Panc1 (cell line): ENCODE data around the gene TEX14. TPM values are rescaled to one million over a fixed set of nuclear protein-coding genes. Genes with fewer than 3 reads are reported as not detected.

Source experiments
- ATAC-seq: fragments of 200-7000 bp; cut with Tn5 transposase; 2 replicates; pipeline ENCODE4 v1.9.1; 2020; ENCODE audit warnings: mild to moderate bottlenecking, moderate library complexity
- BruUV-seq: library from RNA; stranded (reverse); fragments of 400-500 nt; replicated peaks from 2 replicates; lab custom pipeline; 2021; lab: Mats Ljungman, UMichigan
- CTCF ChIA-PET: fragments of 300-600 bp; sonication (Branson Sonifier 250); formaldehyde crosslinking; loops from one replicate; lab custom pipeline; 2022; ENCODE audit warnings: antibody characterized with exemption; lab: Charles Lee
- POLR2A ChIA-PET: fragments of 300-600 bp; sonication (Branson Sonifier 250); formaldehyde crosslinking; loops from one replicate; lab custom pipeline; 2022; ENCODE audit warnings: antibody characterized with exemption; lab: Charles Lee
- DNase-seq: peaks from one replicate; pipeline ENCODE4 v3.0.0-alpha.2; 2010; ENCODE audit warnings: low read depth, low spot score
- H3K27ac ChIP-seq: 2 replicates; pipeline ENCODE4 v1.5.1; 2011; ENCODE audit warnings: mild to moderate bottlenecking, low read length, inconsistent platforms
- H3K27me3 ChIP-seq: fragments of 200-500 bp; sonication (Bioruptor generic); 2 replicates; pipeline ENCODE4 v1.6.0; 2014; ENCODE audit warnings: low read length, inconsistent platforms; ENCODE audit not compliant: control insufficient read depth, insufficient read depth
- H3K36me3 ChIP-seq: fragments of 200-500 bp; sonication (Bioruptor generic); 2 replicates; pipeline ENCODE4 v1.5.1; 2014; ENCODE audit warnings: inconsistent platforms, mild to moderate bottlenecking, low read length, moderate library complexity; ENCODE audit not compliant: control insufficient read depth, insufficient read depth
- H3K4me1 ChIP-seq: 2 replicates; pipeline ENCODE4 v1.5.1; 2011; ENCODE audit warnings: inconsistent platforms, mild to moderate bottlenecking, low read length, moderate library complexity; ENCODE audit not compliant: control insufficient read depth, insufficient read depth
- H3K4me3 ChIP-seq, 2 experiments: 2 replicates each; pipeline ENCODE4 v1.5.1; 2011 to 2012; ENCODE audit warnings: low read depth in 2 of 2, low read length in 2 of 2, mild to moderate bottlenecking in 2 of 2, inconsistent platforms in 1 of 2, moderate library complexity in 1 of 2
- H3K9me3 ChIP-seq: fragments of 200-500 bp; sonication (Bioruptor generic); 2 replicates; pipeline ENCODE4 v1.5.1; 2014; ENCODE audit warnings: low read depth, mild to moderate bottlenecking, inconsistent platforms, low read length, moderate library complexity; ENCODE audit not compliant: control insufficient read depth, insufficient read depth
- CTCF ChIP-seq: fragments of 450-650 bp; IDR thresholded peaks from 2 replicates; pipeline ENCODE4 v1.5.1; 2017; ENCODE audit warnings: mild to moderate bottlenecking
- POLR2AphosphoS5 ChIP-seq: IDR thresholded peaks from 2 replicates; pipeline ENCODE4 v1.6.1; 2012; ENCODE audit warnings: mild to moderate bottlenecking, low read depth, low read length, moderate library complexity
- REST ChIP-seq, 2 experiments: IDR thresholded peaks; 2 replicates each; pipeline ENCODE4 v1.6.1; 2011 to 2012; ENCODE audit warnings: low read depth in 2 of 2, control low read depth in 1 of 2, low read length in 1 of 2, mild to moderate bottlenecking in 1 of 2, moderate library complexity in 1 of 2; ENCODE audit not compliant: insufficient read depth in 1 of 2
- SIN3A ChIP-seq: IDR thresholded peaks from 2 replicates; pipeline ENCODE4 v1.6.1; 2012; ENCODE audit warnings: low read depth, mild to moderate bottlenecking, low read length, moderate library complexity, borderline replicate concordance; ENCODE audit not compliant: insufficient read depth
- TCF7L2 ChIP-seq: IDR thresholded peaks from 2 replicates; pipeline ENCODE4 v1.6.1; 2011; ENCODE audit warnings: mild to moderate bottlenecking, low read depth, low read length, inconsistent platforms
- in situ Hi-C: cut with HindIII; loops from 2 replicates; pipeline ENCODE4 v1.10.0; 2016; ENCODE audit warnings: low sequenced_read_pairs, low pct_unique_long_range_greater_than_20kb
- intact Hi-C: fragments of 100-400 bp; cut with micrococcal nuclease; formaldehyde crosslinking; loops from one replicate; pipeline ENCODE4 v1.10.0; 2022; ENCODE audit not compliant: unreplicated experiment
- total RNA-seq: library from RNA; stranded (reverse); gene quantifications from one replicate; pipeline ENCODE4 v1.2.1, GENCODE V29; 2021; ENCODE audit not compliant: unreplicated experiment

TEX14 gene
- total RNA-seq, 1 experiment from 2014 or later: not detected

- ATAC-seq: no peak
- CTCF ChIA-PET: interaction anchor here (0.8 kb wide), 1 partner anchor 8 kb away, joined by 3 read pairs; no protein-coding TSS in a partner anchor
- in situ Hi-C loops: no loop called here
- POLR2A ChIA-PET: no interaction called here
- no peaks in the 10 kb centered on the region; the same call in 1 of the 2 replicates for H3K36me3 ChIP-seq
- DNase-seq: no peak
- no peak overlapping the region for H3K4me3 ChIP-seq
- intact Hi-C loops: no loop called here
- H3K27ac ChIP-seq: no peak overlapping the region
- peaks cover 4% of the 10 kb centered on the region; the same call in 1 of the 2 replicates for H3K4me1 ChIP-seq
- H3K27me3 ChIP-seq: no peaks in the 10 kb centered on the region
- TF ChIP-seq SIN3A (no peak), REST (IDR thresholded peaks at IDR 0.05; ENCODE audit: insufficient read depth in 1 of 2, low read depth in 2 of 2, low read length in 1 of 2) (no peak), POLR2AphosphoS5 (no peak), TCF7L2 (no peak), CTCF (peak; percentile 66)
- no TSS peak for BruUV-seq
- no peaks in the 10 kb centered on the region for H3K9me3 ChIP-seq
These were observed 170.9 kb downstream of the TEX14 start for GRCh38 chr17:58520843-58521430.

- TF ChIP-seq POLR2AphosphoS5 (no peak), SIN3A (peak; percentile 55; the same call in 1 of the 2 replicates)
- Histone ChIP-seq H3K9me3 (no peaks in the 10 kb centered on the region), H3K4me3 (peak overlapping the region; percentile 87 to 95), H3K36me3 (no peaks in the 10 kb centered on the region; the same call in 1 of the 2 replicates), H3K4me1 (peaks cover 9% of the 10 kb centered on the region; the same call in 1 of the 2 replicates), H3K27ac (peak overlapping the region; percentile 82), H3K27me3 (no peaks in the 10 kb centered on the region)
- no TSS peak for BruUV-seq
- CTCF ChIA-PET: interaction anchor here (0.6 kb wide), 1 partner anchor 418 kb away, joined by 3 read pairs; no protein-coding TSS in a partner anchor
- POLR2A ChIA-PET: interaction anchor here (1.0 to 1.3 kb wide), 3 partner anchors 113 to 174 kb away, joined by 4 to 6 read pairs (median 4); partner anchors contain the start of genes RAD51C and TEX14
- intact Hi-C loops: loop anchor here (10.0 kb wide), 1 partner anchor 117 kb away; no protein-coding TSS in a partner anchor
- peak; percentile 90 for ATAC-seq
- DNase-seq: peak; percentile 93
- in situ Hi-C loops: no loop called here
These were observed 173.8 kb downstream of the TEX14 start for GRCh38 chr17:58517928-58518609.
